Activated CD8-positive, alpha-beta memory T cell treated with anti-CD3 and anti-CD28 coated beads for 48 hours (primary cell): ENCODE data around the gene NUDT3.
"Not testable (repeated sequence)": the region's sequence is repeated elsewhere in the genome, so short reads cannot be mapped to it uniquely, and the experiment has no call there.

ENCODE experiments used
- DNase-seq, 3 experiments: peaks; one replicate each; pipeline ENCODE4 v3.0.0-alpha.2; 2020; ENCODE audit warnings: low read depth in 2 of 3, low spot score in 2 of 3

Gene NUDT3

DNA sequence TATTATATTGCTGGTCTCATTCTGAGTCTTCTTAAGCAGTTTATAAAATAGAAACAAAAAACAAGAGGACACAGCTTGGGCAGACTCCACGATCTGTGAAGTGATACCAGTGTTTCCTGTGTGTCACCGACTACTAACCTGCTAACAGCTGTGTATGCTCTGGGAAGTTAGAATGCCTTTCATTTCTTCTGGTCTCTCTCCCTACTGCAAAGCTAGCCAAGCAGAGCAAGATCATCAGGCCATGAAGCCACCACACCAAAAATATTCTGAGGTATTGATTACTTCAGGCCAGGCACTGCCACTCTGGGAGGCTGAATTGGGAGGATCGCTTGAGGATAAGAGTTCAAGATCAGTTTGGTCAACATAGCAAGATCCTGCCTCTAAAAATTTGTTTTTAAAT, 96.7 kb downstream of the NUDT3 start:
- no peak for DNase-seq

DNA sequence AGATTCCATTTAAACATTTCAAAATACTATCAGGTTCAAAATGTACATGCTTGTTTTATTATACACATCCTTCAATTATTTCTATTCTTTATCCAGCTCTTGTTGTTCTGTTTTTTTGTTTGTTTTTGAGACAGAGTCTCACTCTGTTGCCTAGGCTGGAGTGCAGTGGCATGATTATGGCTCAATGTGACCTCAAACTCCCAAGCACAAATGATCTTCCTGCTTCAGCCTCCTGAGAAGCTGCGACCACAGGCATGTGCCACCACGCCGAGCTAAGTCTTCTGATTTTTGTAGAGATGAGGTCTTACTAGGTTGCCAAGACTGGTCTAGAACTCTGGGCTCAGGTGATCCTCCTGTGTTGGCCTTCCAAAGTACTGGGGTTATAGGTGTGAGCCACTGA, 99.5 kb downstream of the NUDT3 start:
- no peak for DNase-seq

DNA sequence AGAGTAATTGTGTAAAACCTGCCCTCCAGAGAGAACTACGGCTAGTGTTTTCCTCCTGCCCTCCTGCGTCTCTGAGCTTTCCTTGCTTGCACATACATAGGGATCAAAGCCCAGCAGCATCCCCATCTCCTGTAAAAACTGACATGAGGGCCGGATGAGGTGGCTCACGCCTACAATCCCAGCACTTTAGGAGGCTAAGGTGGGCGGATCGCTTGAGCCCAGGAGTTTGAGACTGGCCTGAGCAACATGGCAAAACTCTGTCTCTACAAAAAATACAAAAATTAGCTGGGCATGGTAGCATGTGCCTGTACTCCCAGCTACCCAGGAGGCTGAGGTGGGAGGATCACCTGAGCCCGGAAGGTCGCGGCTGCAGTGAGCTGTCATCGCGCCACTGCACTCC, 103.3 kb downstream of the NUDT3 start:
- DNase-seq, result no peak

DNA sequence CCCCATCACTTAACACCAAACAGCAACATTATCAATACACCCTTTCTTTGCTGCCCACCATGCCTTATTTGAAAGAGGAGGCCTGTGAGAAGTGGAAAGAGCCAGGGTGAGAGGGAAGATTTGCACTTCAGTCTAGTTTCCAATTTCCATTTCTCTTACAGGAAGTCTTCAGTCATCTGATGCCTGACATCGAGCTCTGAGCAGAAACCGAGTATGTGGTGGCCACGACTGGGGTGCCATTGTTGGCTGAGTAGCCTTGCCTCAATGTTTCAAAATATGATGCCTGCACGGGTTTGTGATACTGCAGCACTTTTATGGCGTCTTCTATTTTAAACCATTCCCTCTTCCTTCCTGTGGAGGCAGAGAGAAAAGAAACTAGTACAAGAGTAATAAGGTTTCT, 103.9 kb downstream of the NUDT3 start:
- DNase-seq, result no peak

DNA sequence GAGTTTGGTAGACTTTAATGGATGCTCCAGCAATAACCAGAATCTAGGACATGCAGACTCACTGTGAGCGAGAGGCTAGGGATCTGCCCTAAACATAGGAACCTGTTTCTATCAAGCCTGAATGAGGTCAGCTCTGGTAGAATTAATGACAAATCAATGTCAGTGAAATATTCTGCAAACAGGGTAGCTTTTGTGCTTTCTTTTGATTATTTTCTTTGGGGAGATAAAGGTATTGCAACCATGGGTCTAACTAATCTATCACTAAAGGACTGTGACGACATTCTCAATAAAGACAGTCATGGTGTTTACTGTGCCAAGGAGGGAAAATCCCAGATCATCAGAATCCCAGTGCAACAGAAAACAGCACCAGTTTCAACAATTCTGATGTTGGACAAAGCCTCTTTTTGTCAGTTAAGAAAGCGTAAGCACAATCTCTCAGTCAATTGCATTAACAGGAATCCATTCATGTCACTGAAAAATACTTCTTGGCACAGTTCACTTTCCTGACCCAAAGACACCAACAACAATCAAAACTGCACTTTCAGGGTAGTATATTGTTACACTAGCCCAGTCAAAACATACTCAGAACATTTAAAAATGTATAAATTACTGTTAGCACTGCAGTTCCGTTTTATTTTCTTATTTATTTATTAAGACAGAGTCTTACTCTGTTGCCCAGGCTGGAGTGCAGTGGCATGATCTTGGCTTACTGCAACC, 106.9 kb downstream of the NUDT3 start:
- DNase-seq, result no peak

DNA sequence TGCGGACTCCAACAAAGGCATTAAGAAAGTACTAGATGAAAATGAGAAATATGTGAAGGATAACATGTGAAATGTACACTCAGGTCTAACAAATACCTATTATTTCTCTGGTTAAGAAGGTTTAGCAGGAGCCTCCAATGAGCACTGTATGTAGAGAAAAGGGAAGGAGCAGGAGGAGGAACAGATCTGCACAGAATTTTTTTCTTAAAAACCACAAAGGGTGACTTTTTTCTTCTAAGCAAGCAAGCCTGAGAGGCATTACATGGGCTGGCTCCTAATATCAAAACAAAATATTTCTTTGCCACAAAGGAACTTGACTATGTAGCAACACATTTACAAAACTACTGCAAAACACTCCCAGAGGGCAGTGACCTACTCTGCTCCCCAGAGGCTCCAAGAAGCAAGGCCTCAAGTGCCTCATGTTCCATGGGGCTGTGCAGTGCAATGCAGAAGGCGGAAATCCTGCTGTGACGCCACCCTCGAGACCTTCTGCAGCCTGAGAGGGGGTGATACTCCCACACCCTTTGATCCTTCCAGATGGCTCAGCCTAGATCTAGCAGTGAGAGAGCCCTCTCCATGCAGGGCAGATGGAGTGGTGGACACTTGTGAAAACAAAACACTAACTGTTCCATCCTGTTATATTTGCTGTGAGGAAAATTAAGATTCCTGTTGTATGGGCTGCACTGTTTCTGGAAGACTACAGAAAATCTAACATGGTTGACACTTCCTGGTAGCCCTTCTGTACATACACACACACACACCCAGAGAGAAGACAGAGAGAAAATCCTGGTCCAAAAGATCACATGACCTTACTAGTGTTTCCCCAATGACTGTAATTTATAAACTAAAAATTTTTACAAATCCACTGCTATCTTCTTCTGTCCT, 107.7 kb downstream of the NUDT3 start:
- DNase-seq, result no peak

DNA sequence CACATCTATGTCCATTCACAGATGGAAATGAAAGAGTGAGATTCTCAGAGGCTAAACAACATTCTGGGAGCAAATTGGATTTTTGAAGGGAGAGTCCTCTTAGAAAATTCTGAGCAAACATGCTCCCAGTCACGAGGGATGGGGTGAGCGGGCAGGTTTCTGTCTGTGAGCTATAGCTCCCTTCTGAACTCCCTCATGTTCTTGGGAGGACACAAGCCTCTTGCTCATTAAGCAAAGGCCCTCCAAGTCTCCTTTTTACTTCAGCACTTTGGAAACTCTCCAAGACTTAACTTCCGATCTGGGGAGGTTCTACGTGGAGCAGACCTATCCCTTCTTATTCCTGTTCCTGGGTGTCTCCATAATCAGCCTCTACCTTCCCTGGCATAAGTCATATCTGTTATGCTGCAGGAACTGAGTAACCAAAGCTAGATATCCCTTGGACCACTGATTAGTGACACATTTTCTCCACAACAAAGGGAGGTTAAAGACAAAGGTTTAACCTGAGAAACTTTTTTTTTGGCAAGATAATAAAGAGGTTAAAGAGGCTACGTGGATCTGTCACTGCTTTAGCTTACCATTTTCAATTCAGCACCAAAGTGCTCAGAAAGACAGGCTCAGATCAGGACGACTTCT, 110.7 kb downstream of the NUDT3 start:
- DNase-seq, result no peak

DNA sequence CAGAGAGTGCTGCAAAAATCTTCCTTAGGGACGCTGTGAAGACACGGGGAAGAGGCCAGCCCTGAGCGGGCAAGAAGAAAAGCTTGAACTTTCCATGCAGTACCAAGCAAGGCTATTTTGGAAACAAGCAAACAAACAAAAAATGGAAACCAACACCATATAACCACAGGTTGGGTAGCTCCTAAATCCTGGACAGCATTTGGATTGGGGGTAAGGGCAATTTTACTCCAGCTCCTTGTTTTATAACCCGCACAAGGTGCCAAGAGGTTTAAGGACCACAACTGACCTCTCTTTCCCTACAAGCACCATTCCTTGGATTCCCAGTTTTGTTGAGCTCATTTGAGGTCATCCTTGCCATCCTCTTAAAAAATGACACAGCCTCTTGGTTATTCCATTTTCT, 112.3 kb downstream of the NUDT3 start:
- DNase-seq, result no peak

DNA sequence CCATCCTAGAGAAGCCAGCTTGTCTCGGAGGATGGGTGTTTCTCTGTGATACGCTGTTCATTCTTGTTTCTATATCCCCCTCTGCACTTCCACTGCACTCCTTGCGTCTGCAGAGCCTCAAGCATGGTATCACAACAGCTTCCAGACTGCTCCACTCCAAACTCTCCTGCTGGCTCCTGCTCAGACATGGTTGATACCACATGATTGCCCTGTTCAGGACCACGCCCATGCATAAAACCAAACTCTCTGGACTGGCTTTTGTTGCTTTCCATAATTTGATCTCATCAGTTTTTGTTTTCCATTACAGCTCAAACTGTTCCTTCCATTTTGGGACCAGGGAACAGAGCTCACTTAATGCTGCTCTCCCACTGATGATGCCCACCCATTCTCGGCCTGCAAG, 113.6 kb downstream of the NUDT3 start:
- no peak for DNase-seq

DNA sequence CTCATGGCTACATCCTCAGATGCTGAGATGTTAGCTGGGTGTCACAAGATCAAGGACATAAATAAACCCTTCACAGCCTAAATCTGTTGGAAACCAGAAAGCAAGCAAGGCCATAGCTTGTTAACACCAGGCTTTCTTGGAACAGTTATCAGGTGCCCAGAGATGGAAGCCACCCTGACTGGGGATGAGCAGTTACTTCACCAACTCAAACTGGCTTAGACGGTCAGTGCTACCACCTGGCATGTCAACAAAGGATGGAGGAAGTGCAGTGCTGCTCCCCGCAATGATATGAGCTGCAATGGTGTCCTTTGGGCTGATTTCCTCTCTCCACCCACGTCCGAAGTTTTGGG, 114.7 kb downstream of the NUDT3 start:
- DNase-seq, result no peak

DNA sequence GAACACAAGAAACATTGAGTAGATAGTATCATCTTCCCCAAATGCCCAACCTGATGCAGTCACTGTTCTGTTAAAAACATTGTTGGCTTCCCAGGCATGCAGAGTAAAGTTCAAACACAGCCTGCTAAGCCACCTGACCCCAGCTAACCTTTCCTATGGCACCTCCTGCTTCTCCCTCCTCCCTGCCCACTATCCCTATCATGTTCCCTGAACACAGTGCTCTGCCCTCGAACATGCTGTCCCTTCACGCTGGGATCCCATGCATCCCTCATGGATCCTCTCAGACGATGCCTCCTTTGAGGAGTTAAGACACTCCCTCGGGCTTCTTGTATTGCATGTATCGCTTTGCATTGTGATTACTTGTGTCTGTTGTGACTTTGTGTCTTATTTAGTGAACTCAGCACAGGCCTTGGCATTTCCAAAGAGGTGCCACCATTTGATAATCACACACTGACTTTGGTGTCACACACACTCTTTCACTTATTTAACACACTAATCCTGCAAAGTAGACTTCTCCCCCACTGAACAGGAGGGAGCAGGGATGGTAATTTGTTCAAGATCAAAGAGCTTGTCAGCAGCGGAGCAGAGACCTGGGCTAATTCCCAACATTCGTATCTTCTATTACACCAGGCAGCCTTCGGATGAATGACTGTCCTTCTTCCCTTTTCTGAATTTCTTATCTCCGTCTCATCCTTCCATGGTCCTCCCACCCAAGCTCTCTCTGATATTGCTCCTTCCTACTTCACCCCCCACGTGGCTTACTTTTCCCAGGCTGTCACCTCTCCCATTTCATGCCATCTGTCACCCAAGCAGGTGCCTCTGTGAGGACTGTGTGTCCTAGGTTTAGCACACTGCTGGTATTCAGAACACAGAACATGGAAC, 115.3 kb downstream of the NUDT3 start:
- DNase-seq, result no peak

DNA sequence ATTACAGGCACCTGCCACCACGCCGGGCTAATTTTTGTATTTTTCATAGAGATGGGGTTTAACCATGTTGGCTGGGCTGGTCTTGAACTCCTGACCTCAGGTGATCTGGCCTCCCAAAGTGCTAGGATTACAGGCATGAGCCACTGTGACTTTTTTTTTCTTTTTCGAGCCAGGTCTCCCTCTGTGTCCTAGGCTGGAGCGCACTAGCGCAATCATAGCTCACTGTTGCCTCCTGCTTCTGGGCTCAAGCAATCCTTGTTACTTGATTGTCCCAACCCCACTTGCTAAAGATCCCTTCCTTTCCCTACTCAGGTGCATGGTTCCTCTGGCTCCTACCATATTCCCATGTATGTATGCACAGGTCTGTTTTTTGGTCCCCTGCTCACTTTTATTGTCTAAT, 116.3 kb downstream of the NUDT3 start:
- DNase-seq, result no peak

DNA sequence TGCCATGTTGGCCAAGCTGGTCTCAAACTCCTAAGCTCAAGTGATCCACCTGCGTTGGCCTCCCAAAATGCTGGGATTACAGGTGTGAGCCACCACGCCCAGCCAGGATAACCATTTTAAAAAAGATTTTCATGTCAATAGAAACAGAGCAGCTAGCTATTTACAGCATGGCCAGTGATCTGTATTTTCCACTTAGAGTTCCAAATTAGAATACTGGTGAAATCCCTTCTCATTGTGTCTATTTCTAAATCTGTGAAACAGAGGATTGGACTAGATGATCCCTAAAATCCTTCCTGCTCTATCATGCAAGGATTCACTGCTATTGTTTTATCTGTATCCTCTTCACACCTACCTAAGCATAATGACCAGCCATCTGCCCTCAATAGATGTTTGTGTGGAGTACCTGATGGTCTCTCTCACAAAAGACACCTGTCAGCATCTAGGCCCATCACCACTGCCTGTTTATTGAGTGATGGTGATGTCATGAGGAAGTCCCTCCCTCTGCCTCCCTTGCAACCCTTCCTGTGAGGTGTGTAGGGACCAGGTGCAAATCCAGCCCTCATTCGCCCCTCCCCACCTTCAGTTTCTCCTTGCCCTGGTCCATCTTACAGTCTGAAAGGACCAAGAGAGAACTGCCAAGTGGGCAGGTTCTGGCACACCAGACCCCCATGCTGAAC, 117.2 kb downstream of the NUDT3 start:
- no peak for DNase-seq

DNA sequence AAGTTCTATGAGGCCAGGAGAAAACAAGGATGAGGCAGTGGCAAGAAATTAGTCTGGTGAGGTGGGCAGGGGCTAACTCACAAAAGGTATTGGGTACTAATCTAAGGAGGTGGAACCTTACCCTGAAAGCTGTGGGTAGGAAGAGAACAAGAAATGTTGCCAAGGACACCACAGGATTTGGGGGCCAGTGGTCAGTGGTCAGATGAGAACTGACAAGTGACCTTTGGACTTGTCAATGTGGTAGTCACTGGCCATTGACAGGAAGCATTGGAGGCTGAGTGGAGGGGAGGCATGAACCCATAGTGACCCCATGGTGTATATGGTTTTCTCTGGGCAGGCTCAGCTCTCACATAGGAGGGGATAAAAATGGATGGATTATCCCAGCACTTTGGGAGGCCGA, 118.3 kb downstream of the NUDT3 start:
- no peak for DNase-seq

DNA sequence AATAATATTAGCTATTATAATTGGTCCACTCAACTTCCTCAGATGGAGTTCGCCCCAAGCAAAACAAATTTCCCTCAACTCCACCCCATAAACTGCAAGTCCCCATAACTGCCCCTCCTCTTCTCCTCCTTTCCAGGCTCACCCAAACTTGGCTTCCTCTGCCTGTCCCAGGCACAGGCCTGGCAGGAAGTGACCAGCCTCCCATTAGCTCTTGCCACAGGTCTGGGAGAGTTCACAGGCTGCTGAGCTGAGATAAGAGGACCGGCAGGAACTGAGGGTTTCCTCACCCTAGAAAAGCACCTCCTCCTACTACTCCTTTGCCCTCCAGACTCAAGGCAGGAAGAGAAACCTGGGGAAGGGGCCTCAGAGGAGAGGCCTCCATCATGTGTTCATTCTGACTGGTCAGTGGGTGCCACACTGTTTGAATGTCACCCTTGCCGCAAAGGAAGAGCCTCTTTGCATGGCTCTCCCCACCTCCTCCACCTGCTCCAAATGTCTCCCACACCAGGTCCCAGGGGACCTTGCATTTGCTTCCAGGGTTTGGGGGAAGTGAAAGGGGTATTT, 119.1 kb downstream of the NUDT3 start:
- no peak for DNase-seq

DNA sequence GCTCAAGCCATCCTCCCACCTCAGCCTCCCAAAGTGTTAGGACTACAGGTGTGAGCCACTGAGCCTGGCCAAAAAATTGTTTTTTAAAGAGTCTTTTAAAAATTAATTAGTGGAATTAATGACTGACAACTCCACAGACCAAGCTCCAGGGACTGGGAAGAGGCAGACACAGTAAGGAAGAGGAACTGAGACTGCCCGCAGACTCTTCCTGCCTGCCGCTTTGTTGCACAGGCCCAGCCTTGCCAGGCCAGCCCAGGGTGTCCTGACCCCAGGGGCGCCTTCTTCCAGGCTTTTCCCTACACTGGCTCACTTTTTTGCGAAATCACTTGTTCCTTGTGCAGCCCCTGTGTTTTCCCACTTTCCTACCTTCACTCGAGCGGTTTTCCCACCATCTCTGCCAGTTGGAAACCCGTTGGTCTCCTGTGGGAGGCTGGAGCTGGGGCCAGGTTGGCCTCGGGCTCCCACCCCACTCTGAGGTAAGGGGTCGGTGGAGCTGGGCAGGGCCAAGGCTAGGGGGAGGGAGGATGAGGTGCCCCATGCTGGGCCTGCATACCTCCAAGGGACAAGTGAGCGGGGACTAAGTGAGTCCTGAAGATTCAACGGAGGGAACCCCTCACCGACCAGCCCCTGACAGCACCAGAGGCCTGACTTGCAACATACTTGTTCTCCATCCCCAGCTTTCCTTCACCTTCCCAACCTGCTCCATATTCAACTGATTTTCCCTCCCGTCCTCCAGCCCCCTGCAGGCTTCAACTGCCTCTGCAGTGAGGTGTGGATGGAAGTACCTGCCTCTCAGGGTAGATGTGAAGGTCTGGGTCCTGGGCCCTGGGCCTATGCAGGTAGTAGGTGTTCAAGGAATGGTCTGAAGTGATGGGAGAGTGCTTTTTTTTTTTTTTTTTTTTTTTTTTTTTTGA, 120.2 kb downstream of the NUDT3 start:
- no peak for DNase-seq

DNA sequence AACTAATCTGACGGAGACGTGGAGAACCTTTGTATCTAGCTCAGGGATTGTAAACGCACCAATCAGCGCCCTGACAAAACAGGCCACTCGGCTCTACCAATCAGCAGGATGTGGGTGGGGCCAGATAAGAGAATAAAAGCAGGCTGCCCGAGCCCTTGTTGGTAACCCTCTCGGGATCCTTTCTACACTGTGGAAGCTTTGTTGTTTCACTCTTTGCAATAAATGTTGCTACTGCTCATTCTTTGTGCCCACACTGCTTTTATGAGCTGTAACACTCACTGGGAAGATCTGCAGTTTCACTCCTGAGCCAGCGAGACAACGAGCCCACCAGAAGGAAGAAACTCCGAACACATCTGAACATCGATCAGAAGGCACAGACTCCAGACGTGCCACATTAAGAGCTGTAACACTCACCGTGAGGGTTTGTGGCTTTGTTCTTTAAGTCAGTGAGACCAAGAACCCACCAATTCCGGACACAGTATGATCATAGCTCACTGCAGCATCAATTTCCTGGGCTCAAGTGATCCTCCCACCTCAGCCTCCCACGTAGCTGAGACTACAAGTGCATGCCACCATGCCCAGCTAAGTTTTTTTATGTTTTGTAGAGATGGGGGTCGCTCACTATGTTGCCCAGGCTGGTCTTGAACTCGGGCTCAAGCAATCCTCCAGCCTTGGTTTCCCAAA, 122.7 kb downstream of the NUDT3 start:
- DNase-seq, result not testable (repeated sequence)

DNA sequence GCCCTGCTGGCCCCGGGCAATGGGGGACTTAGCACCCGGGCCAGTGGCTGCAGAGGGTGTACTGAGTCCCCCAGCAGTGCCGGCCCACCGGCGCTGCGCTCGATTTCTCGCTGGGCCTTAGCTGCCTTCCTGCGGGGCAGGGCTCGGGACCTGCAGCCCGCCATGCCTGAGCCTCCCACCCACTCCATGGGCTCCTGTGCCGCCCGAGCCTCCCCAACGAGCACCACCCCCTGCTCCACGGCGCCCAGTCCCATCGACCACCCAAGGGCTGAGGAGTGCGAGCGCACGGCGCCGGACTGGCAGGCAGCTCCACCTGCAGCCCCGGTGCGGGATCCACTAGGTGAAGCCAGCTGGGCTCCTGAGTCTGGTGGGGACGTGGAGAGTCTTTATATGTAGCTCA, 123.3 kb downstream of the NUDT3 start:
- DNase-seq, result not testable (repeated sequence)

DNA sequence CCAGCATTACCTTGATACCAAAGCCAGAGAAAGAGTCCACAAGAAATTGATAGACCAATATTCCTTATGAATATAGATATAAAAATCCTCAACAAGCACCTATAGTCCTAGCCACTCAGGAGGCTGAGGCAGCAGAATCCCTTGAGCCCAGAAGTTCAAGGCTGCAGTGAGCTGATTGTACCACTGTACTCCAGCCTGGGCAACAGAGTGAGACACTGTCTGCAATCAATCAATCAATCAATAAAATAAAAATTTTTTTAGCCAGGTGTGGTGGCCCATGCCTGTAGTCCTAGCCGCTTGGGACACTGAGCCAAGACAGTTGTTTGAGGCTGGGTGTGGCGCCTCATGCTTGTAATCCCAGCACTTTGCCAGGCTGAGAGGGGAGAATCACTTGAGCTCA, 124.7 kb downstream of the NUDT3 start:
- no peak for DNase-seq
